SU-DHL-6 (cell line): ENCODE data around the gene MYL4.
"Not testable (repeated sequence)": the region's sequence is repeated elsewhere in the genome, so short reads cannot be mapped to it uniquely, and the experiment has no call there.

Experiments
- CTCF ChIP-seq: fragments of 200-600 bp; sonication (generic); IDR thresholded peaks from one replicate; pipeline ENCODE4 v1.5.1; 2017; ENCODE audit warnings: antibody characterized with exemption, mild to moderate bottlenecking, low read length, moderate library complexity; ENCODE audit not compliant: insufficient read depth, poor library complexity, severe bottlenecking
- EZH2phosphoT487 ChIP-seq: fragments of 200-600 bp; sonication (generic), shearing (Covaris generic); conservative IDR thresholded peaks from 2 replicates; pipeline ENCODE4 v1.6.1; 2018; ENCODE audit warnings: mild to moderate bottlenecking, antibody characterized with exemption, low read length, moderate library complexity, mixed read lengths

- TF ChIP-seq CTCF, EZH2phosphoT487: not testable (repeated sequence)
Observed at GRCh38 chr17:47174823-47175222, 34.3 kb upstream of the MYL4 start.
